ENCODE results near the gene GLIS1. TPM values are rescaled to one million over a fixed set of nuclear protein-coding genes. Genes with fewer than 3 reads are reported as not detected.

GLIS1 gene
- total and polyA plus RNA-seq, 9 donors: 0.04 to 0.42 (median 0.08) TPM; not detected in 3

- Histone ChIP-seq H3K27me3 (ENCODE audit: control insufficient read depth, insufficient read depth, low read length) (peaks cover 10% of the 10 kb centered on the region), H3K9me3 (replicated peaks; ENCODE audit: control insufficient read depth, low read depth, low read length) (no peaks in the 10 kb centered on the region), H3K36me3 (ENCODE audit: control insufficient read depth, insufficient read depth, low read length) (no peaks in the 10 kb centered on the region), H3K4me1 (ENCODE audit: control insufficient read depth, insufficient read depth, low read length) (peaks cover 12% of the 10 kb centered on the region), H3K4me3 (ENCODE audit: low read length) (no peak overlapping the region), H3K27ac (ENCODE audit: low read length) (no peak overlapping the region)
- DNase-seq: no peak
- 90% methylated on average over 2 of the region's 11 CpGs for WGBS (ENCODE audit: insufficient coverage)
Measured at GRCh38 chr1:53480678-53481077, 258.3 kb downstream of the GLIS1 start.

GRCh38 chr1:53478502-53478818 lies 260.5 kb downstream of the GLIS1 start:
- Histone ChIP-seq H3K36me3 (ENCODE audit: control insufficient read depth, insufficient read depth, low read length) (no peaks in the 10 kb centered on the region), H3K9me3 (replicated peaks; ENCODE audit: control insufficient read depth, low read depth, low read length) (no peaks in the 10 kb centered on the region), H3K4me1 (ENCODE audit: control insufficient read depth, insufficient read depth, low read length) (peaks cover 10% of the 10 kb centered on the region), H3K27me3 (ENCODE audit: control insufficient read depth, insufficient read depth, low read length) (peaks cover 4% of the 10 kb centered on the region), H3K4me3 (ENCODE audit: low read length) (no peak overlapping the region), H3K27ac (ENCODE audit: low read length) (no peak overlapping the region)
- DNase-seq: no peak
- WGBS (ENCODE audit: insufficient coverage): 88% methylated on average over 1 of the region's 2 CpGs

GRCh38 chr1:53477651-53478501 lies 261.1 kb downstream of the GLIS1 start:
- peak; percentile 49 for DNase-seq
- Histone ChIP-seq H3K36me3 (ENCODE audit: control insufficient read depth, insufficient read depth, low read length) (no peaks in the 10 kb centered on the region), H3K4me1 (ENCODE audit: control insufficient read depth, insufficient read depth, low read length) (peaks cover 10% of the 10 kb centered on the region), H3K9me3 (replicated peaks; ENCODE audit: control insufficient read depth, low read depth, low read length) (no peaks in the 10 kb centered on the region), H3K27ac (ENCODE audit: low read length) (no peak overlapping the region), H3K4me3 (ENCODE audit: low read length) (no peak overlapping the region), H3K27me3 (ENCODE audit: control insufficient read depth, insufficient read depth, low read length) (peaks cover 3% of the 10 kb centered on the region)
- 76% methylated on average over 5 of the region's 12 CpGs for WGBS (ENCODE audit: insufficient coverage)

- 77% methylated on average over 8 of the region's 8 CpGs for WGBS (ENCODE audit: insufficient coverage)
- Histone ChIP-seq H3K36me3 (ENCODE audit: control insufficient read depth, insufficient read depth, low read length) (no peaks in the 10 kb centered on the region), H3K4me3 (ENCODE audit: low read length) (no peak overlapping the region), H3K27me3 (ENCODE audit: control insufficient read depth, insufficient read depth, low read length) (peaks cover 2% of the 10 kb centered on the region), H3K4me1 (ENCODE audit: control insufficient read depth, insufficient read depth, low read length) (peaks cover 10% of the 10 kb centered on the region), H3K9me3 (replicated peaks; ENCODE audit: control insufficient read depth, low read depth, low read length) (no peaks in the 10 kb centered on the region), H3K27ac (ENCODE audit: low read length) (no peak overlapping the region)
- DNase-seq: no peak
Measured at GRCh38 chr1:53476579-53476978, 262.4 kb downstream of the GLIS1 start.

- H3K27ac ChIP-seq (ENCODE audit: low read length): no peak overlapping the region
- WGBS (ENCODE audit: insufficient coverage): 68% methylated on average over 6 of the region's 7 CpGs
Measured at GRCh38 chr1:53475664-53476063, 263.3 kb downstream of the GLIS1 start.

GRCh38 chr1:53473463-53473862 lies 265.5 kb downstream of the GLIS1 start:
- WGBS (ENCODE audit: insufficient coverage): no CpG with 5 or more reads among the region's 3 CpGs

More at GRCh38 chr1:53475664-53476063, 263.3 kb downstream of the GLIS1 start:
- Histone ChIP-seq H3K4me1 (ENCODE audit: control insufficient read depth, insufficient read depth, low read length) (peaks cover 11% of the 10 kb centered on the region), H3K9me3 (replicated peaks; ENCODE audit: control insufficient read depth, low read depth, low read length) (no peaks in the 10 kb centered on the region), H3K36me3 (ENCODE audit: control insufficient read depth, insufficient read depth, low read length) (no peaks in the 10 kb centered on the region), H3K27me3 (ENCODE audit: control insufficient read depth, insufficient read depth, low read length) (peaks cover 2% of the 10 kb centered on the region), H3K4me3 (ENCODE audit: low read length) (no peak overlapping the region)
- DNase-seq: no peak

GRCh38 chr1:53471000-53471399 lies 268.0 kb downstream of the GLIS1 start:
- Histone ChIP-seq H3K27me3 (ENCODE audit: control insufficient read depth, insufficient read depth, low read length) (peaks cover 2% of the 10 kb centered on the region), H3K4me1 (ENCODE audit: control insufficient read depth, insufficient read depth, low read length) (peaks cover 2% of the 10 kb centered on the region), H3K27ac (ENCODE audit: low read length) (no peak overlapping the region), H3K9me3 (replicated peaks; ENCODE audit: control insufficient read depth, low read depth, low read length) (no peaks in the 10 kb centered on the region), H3K36me3 (ENCODE audit: control insufficient read depth, insufficient read depth, low read length) (no peaks in the 10 kb centered on the region), H3K4me3 (ENCODE audit: low read length) (no peak overlapping the region)
- DNase-seq: no peak
- WGBS (ENCODE audit: insufficient coverage): 94% methylated on average over 7 of the region's 9 CpGs

More at GRCh38 chr1:53473463-53473862, 265.5 kb downstream of the GLIS1 start:
- DNase-seq: no peak
- no peak overlapping the region for H3K27ac ChIP-seq (ENCODE audit: low read length)
- H3K4me1 ChIP-seq (ENCODE audit: control insufficient read depth, insufficient read depth, low read length): peaks cover 12% of the 10 kb centered on the region
- H3K36me3 ChIP-seq (ENCODE audit: control insufficient read depth, insufficient read depth, low read length): no peaks in the 10 kb centered on the region
- no peaks in the 10 kb centered on the region for H3K9me3 ChIP-seq (replicated peaks; ENCODE audit: control insufficient read depth, low read depth, low read length)
- H3K4me3 ChIP-seq (ENCODE audit: low read length): no peak overlapping the region
- peaks cover 2% of the 10 kb centered on the region for H3K27me3 ChIP-seq (ENCODE audit: control insufficient read depth, insufficient read depth, low read length)

- Histone ChIP-seq H3K27me3 (ENCODE audit: control insufficient read depth, insufficient read depth, low read length) (peaks cover 2% of the 10 kb centered on the region), H3K4me1 (ENCODE audit: control insufficient read depth, insufficient read depth, low read length) (peaks cover 2% of the 10 kb centered on the region), H3K9me3 (replicated peaks; ENCODE audit: control insufficient read depth, low read depth, low read length) (no peaks in the 10 kb centered on the region), H3K36me3 (ENCODE audit: control insufficient read depth, insufficient read depth, low read length) (no peaks in the 10 kb centered on the region), H3K4me3 (ENCODE audit: low read length) (no peak overlapping the region), H3K27ac (ENCODE audit: low read length) (no peak overlapping the region)
- WGBS (ENCODE audit: insufficient coverage): 64% methylated on average over 17 of the region's 19 CpGs
- no peak for DNase-seq
Measured at GRCh38 chr1:53470584-53470983, 268.4 kb downstream of the GLIS1 start.

GRCh38 chr1:53470155-53470554 lies 268.8 kb downstream of the GLIS1 start:
- 6% methylated on average over 27 of the region's 28 CpGs for WGBS (ENCODE audit: insufficient coverage)
- no peak overlapping the region for H3K27ac ChIP-seq (ENCODE audit: low read length)
- DNase-seq: peak; percentile 71
- H3K4me3 ChIP-seq (ENCODE audit: low read length): no peak overlapping the region
- peaks cover 2% of the 10 kb centered on the region for H3K27me3 ChIP-seq (ENCODE audit: control insufficient read depth, insufficient read depth, low read length)
- peaks cover 2% of the 10 kb centered on the region for H3K4me1 ChIP-seq (ENCODE audit: control insufficient read depth, insufficient read depth, low read length)
- no peaks in the 10 kb centered on the region for H3K9me3 ChIP-seq (replicated peaks; ENCODE audit: control insufficient read depth, low read depth, low read length)
- H3K36me3 ChIP-seq (ENCODE audit: control insufficient read depth, insufficient read depth, low read length): no peaks in the 10 kb centered on the region

GRCh38 chr1:53469373-53469772 lies 269.6 kb downstream of the GLIS1 start:
- DNase-seq: no peak
- Histone ChIP-seq H3K27ac (ENCODE audit: low read length) (no peak overlapping the region), H3K27me3 (ENCODE audit: control insufficient read depth, insufficient read depth, low read length) (peaks cover 2% of the 10 kb centered on the region), H3K4me1 (ENCODE audit: control insufficient read depth, insufficient read depth, low read length) (peaks cover 2% of the 10 kb centered on the region), H3K36me3 (ENCODE audit: control insufficient read depth, insufficient read depth, low read length) (no peaks in the 10 kb centered on the region), H3K9me3 (replicated peaks; ENCODE audit: control insufficient read depth, low read depth, low read length) (no peaks in the 10 kb centered on the region), H3K4me3 (ENCODE audit: low read length) (no peak overlapping the region)
- 82% methylated on average over 5 of the region's 5 CpGs for WGBS (ENCODE audit: insufficient coverage)
